Right lung (tissue), 5 donors: ENCODE results near the gene CLEC17A. TPM values are rescaled to one million over a fixed set of nuclear protein-coding genes. Genes with fewer than 3 reads are reported as not detected.

ENCODE experiments used
- DNase-seq, 2 donors: peaks; one replicate each; pipeline ENCODE4 v3.0.0-alpha.2; 2013
- polyA plus RNA-seq, 5 donors: library from polyadenylated mRNA; unstranded; fragments of 120-200 nt; gene quantifications; one replicate each; pipeline versions ENCODE4 v1.2.1 to v1.2.3, GENCODE V29; 2013; ENCODE audit warnings: inconsistent platforms in 1 of 5, low replicate concordance in 1 of 5; ENCODE audit not compliant: insufficient read length in 5 of 5, insufficient read depth in 1 of 5

The CLEC17A gene
- polyA plus RNA-seq, 5 donors, result 0.14 to 0.28 (median 0.19) TPM

DNA sequence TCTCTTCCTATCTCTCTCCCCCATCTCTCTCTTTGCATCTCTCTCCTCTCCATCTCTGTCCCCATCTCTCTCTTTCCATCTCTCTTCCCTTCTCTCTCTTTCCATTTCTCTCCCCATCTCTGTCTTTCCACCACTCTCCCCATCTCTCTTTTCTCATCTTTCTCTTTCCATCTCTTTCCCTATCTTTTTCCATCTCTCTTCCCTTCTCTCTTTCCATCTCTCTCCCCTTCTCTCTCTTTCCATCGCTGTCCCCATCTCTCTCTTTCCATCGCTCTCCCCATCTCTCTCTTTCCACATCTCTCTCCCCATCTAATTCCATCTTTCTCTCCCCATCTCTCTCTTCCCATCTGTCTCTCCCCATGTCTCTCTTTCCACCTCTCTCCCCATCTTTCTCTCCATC lies 67.3 kb downstream of the CLEC17A start:
- no peak for DNase-seq

DNA sequence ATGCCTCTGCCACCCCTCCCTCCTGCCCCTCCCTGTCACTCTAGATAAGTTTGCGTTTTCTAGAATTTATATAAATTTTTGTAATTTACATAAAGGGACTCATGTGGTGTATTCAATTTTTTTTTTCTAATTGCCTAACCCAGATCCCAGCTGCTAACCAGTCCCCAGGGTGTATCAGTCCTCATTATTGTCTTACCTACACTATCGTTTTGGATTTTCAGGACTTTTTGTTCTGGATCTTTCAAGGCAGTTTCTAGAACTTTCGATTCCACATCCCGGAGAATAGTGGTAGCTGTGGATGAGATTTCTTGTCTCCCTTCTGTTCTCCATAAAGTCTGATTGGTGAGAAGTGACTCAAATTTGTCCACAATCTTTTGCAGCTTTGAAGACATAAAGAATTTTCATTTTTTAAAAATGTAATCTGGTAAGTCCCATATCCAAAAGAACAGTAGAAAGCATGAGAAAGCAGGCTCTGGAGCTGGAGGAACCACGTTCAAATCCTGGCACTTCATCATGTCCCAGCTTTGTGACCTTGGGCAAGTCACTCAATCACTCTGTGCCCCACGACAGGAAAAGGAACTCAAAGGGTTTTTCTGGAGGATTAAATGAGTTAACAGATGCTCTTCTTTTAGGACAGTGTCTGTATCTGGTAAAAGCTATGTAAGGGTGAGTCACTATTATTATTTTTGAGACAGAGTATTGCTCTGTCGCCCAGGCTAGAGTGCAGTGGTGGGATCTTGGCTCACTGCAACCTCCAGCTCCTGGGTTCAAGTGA lies 72.1 kb downstream of the CLEC17A start:
- DNase-seq, result no peak

DNA sequence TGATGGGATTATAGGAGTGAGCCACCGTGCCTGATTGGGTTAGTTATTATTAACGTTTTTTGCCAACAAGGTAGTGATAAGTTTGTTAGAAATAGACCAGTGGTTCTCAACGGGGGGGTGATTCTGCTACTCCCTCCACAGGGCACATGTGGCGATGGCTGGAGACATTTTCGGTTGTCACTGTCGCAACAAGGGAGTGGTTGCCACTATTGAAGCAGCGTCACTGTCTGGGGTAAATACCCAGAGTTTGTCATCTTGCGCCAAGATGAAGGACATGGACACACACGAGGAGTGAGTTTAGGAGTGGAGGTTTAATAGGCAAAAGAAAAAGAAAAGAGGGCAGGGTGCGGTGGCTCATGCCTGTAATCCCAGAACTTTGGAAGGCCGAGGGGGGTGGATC lies 72.8 kb downstream of the CLEC17A start:
- no peak for DNase-seq

DNA sequence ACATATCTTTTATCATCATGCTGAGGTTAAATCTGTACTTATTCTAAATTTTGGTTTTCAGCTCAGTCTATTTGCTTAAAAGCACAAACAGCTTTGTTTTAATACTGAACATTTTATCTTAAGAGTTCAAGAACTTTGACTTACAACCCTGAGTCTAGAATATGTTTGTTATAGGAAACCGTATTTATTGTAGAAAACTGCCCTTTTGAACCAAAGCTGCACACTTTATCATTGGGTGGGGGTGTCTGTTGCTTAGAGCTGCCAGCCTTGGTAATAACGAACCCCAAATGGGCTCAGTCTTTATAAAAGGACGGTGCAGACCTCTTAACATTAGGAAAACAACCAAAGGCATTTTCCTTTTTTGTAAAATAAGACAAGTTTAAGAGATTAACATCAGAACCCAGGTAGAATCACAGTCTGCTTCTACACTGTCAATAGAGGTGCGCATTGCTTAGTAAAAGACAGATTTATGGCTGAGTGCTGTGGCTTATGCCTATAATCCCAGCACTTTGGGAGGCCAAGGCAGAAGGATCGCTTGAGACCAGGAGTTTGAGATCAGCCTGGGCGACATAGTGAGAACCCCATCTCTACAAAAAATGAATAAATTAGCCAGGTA lies 77.1 kb downstream of the CLEC17A start:
- DNase-seq, result no peak

DNA sequence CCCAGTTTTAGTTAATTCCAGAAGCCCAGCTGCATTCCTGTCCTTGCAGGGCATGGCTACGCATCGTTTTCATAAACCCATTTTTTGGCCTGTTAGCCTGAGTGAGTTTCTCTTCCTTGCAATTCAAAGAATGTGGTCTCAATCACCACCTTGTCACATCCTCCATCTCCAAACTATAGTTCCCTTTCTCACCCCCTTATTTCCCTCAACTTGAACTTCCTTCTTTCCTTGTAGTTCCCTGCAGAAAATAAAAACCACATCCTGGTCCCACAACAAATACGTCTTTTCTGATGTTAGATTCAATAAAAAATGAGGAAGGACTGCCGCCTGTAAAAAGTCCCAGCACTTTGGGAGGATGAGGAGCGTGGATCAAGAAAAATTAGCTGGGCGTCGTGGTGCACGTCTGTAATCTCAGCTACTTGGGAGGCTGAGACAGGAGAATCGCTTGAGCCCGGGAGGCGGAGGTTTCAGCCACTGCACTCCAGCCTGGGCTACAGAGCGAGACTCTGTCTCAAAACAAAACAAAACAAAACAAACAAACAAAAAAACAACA lies 78.6 kb downstream of the CLEC17A start:
- DNase-seq, result no peak

Other genes starting within 250 kb of the CLEC17A start
- gene ADGRE5, start 201.6 kb upstream of the CLEC17A start, polyA plus RNA-seq, result 10 to 100 TPM; 17.6 to 36.2 (median 21.6) TPM
- gene DDX39A, start 163.7 kb upstream of the CLEC17A start, polyA plus RNA-seq, result 10 to 100 TPM; 39.2 to 62.2 (median 52.1) TPM
- 100 to 1,000 TPM in 2 of 5 donors, 10 to 100 TPM in 3; 63.9 to 119 (median 83.2) TPM for gene PKN1, start 149.8 kb upstream of the CLEC17A start, polyA plus RNA-seq
- gene PTGER1, start 107.7 kb upstream of the CLEC17A start, polyA plus RNA-seq, result 10 to 100 TPM in 1 of 5 donors, 1 to 10 TPM in 4; 4.0 to 17.8 (median 5.6) TPM
- gene GIPC1, start 87.0 kb upstream of the CLEC17A start, polyA plus RNA-seq, result 10 to 100 TPM; 44.4 to 90.0 (median 59.5) TPM
- 100 to 1,000 TPM in 1 of 5 donors, 10 to 100 TPM in 4; 71.3 to 112 (median 83.8) TPM for gene DNAJB1, start 64.7 kb upstream of the CLEC17A start, polyA plus RNA-seq
- 100 to 1,000 TPM in 1 of 5 donors, 10 to 100 TPM in 4; 61.8 to 119 (median 84.8) TPM for gene TECR, start 53.5 kb upstream of the CLEC17A start, polyA plus RNA-seq
- 100 to 1,000 TPM in 1 of 5 donors, 10 to 100 TPM in 4; 69.6 to 137 (median 76.0) TPM for gene NDUFB7, start 11.0 kb upstream of the CLEC17A start, polyA plus RNA-seq
- under 1 TPM in 3 of 5 donors, not detected in 2; 0.13 to 0.15 (median 0.14) TPM for gene ADGRE3, start 91.8 kb downstream of the CLEC17A start, polyA plus RNA-seq
- gene ZNF333, start 107.0 kb downstream of the CLEC17A start, polyA plus RNA-seq, result 10 to 100 TPM; 26.2 to 36.2 (median 33.1) TPM
- gene ADGRE2, start 195.5 kb downstream of the CLEC17A start, polyA plus RNA-seq, result under 1 TPM; 0.35 to 0.96 (median 0.63) TPM